ENCODE results near the gene PPP1R8. TPM values are rescaled to one million over a fixed set of nuclear protein-coding genes. Genes with fewer than 3 reads are reported as not detected.

The PPP1R8 gene
- total and polyA plus RNA-seq, 10 of the 15 experiments (the other 5 are each of a cell fraction or from before 2014, with no cell fraction given), result 10.2 to 77.0 (median 53.0) TPM

DNA sequence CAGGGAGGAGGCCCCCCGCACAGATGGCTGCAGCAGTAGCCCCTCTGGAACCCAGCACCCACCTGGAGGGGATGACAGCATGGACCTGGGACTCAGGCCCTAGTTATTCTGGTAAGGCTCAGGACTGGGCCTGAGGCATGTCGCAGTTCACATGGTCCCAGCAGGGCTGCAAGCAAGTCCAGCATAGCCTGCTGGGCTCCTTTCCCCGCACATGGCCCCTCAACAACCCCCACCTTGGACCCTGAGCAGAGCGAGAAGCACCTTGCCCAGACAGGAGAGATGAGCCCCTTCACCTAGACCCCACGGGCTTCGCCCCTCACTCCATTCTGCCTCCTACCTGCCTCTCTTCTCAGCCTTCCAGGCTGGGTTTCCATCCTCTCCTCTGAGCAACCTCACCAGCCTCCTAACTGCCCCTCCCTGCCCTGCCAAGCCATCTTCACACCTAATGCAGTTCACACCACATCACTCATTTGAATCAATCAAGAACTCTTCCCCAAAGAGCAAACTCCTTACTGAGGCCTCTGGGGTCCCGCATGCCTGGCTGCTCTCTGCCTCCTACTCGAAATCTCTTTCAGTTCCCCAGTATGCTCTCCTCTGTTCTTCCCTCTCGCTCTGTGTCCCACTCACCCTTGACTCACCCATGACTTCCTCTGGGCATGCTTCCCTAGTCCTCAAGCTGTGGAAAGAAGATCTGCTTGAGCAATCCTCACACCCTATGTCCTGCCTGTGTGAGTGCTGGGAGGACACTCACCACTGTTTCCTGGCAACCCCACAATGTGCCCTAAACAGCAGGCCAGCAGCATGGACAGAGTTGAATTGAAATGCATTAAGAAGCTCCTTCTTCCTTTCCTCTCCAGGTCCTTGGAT lies 32.3 kb downstream of the PPP1R8 start (continued):
- TF ChIP-seq NR2F1 (conservative IDR thresholded peaks at IDR 0.05) (peak; percentile 42; the same call in 1 of the 2 replicates), SUZ12 (IDR thresholded peaks at IDR 0.05; ENCODE audit: unreplicated experiment) (no peak), ATF7 (IDR thresholded peaks at IDR 0.05; ENCODE audit: low read depth) (peak; percentile 42; the same call in 1 of the 2 replicates), ZSCAN29 (IDR thresholded peaks at IDR 0.05) (no peak)
- TF ChIP-seq, protein P1, sequence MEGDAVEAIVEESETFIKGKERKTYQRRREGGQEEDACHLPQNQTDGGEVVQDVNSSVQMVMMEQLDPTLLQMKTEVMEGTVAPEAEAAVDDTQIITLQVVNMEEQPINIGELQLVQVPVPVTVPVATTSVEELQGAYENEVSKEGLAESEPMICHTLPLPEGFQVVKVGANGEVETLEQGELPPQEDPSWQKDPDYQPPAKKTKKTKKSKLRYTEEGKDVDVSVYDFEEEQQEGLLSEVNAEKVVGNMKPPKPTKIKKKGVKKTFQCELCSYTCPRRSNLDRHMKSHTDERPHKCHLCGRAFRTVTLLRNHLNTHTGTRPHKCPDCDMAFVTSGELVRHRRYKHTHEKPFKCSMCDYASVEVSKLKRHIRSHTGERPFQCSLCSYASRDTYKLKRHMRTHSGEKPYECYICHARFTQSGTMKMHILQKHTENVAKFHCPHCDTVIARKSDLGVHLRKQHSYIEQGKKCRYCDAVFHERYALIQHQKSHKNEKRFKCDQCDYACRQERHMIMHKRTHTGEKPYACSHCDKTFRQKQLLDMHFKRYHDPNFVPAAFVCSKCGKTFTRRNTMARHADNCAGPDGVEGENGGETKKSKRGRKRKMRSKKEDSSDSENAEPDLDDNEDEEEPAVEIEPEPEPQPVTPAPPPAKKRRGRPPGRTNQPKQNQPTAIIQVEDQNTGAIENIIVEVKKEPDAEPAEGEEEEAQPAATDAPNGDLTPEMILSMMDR (IDR thresholded peaks at IDR 0.05 in 2 of 3, conservative IDR thresholded peaks at IDR 0.05 in 1 of 3; ENCODE audit: control insufficient read depth in 2 of 3, extremely low read depth in 1 of 3, insufficient read depth in 1 of 3, low read depth in 3 of 3, low read length in 3 of 3), result no peak
- TF ChIP-seq, protein P2, sequence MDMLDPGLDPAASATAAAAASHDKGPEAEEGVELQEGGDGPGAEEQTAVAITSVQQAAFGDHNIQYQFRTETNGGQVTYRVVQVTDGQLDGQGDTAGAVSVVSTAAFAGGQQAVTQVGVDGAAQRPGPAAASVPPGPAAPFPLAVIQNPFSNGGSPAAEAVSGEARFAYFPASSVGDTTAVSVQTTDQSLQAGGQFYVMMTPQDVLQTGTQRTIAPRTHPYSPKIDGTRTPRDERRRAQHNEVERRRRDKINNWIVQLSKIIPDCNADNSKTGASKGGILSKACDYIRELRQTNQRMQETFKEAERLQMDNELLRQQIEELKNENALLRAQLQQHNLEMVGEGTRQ (IDR thresholded peaks at IDR 0.05; ENCODE audit: borderline replicate concordance, low read depth, low read length), result no peak

DNA sequence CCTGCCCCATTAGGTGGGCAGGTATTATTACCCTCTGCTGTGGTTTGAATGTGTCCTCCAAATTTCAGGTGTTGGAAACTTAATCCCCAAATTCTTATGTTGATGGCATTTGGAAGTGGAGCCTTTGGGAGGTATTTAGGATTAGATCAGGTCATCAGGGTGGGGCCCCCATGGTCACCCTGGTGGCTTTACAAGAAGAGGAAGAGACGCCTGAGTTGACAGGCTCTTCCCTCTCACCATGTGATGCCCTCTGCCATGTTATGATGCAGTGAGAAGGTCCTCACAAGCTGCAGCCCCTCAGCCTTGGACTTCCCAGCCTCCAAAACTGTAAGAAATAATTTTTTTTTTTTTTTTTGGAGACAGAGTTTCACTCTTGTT lies 32.9 kb downstream of the PPP1R8 start:
- ATAC-seq (peak; percentile 52), DNase-seq (ENCODE audit: low read depth, low spot score) (no peak), FAIRE-seq (no peak)
- BruUV-seq (replicated peaks), result no TSS peak
- Histone ChIP-seq H3K27me3 (replicated peaks in 1 of 2; ENCODE audit: control insufficient read depth in 2 of 2, insufficient read depth in 2 of 2, low read length in 1 of 2) (no peaks in the 10 kb centered on the region), H3K27ac (ENCODE audit: control insufficient read depth, insufficient read depth) (peak overlapping the region; percentile 76), H3K9ac (ENCODE audit: control insufficient read depth, insufficient read depth, low read length) (peak overlapping the region; percentile 41; the same call in 1 of the 2 replicates), H3K4me3 (peak overlapping the region; percentile 22; the same call in 1 of the 2 replicates), H3K9me3 (replicated peaks; ENCODE audit: control insufficient read depth, insufficient read depth, low read length) (no peaks in the 10 kb centered on the region; the same call in 2 of the 3 replicates), H2AFZ (ENCODE audit: control insufficient read depth, low read depth, low read length) (peak overlapping the region; percentile 73), H4K20me1 (ENCODE audit: control insufficient read depth, insufficient read depth) (no peaks in the 10 kb centered on the region), H3K4me1 (ENCODE audit: control insufficient read depth, insufficient read depth, low read length) (peaks cover 44% of the 10 kb centered on the region), H3K79me2 (ENCODE audit: control insufficient read depth, insufficient read depth, low read length) (no peaks in the 10 kb centered on the region), H3K36me3 (ENCODE audit: control insufficient read depth in 2 of 2, insufficient read depth in 2 of 2, low read length in 1 of 2) (no peaks in the 10 kb centered on the region), H3K4me2 (ENCODE audit: control insufficient read depth, insufficient read depth) (peak overlapping the region; percentile 82)
- in situ Hi-C loops (cut with MboI), result loop anchor here (5.0 kb wide), 2 partner anchors 114 to 224 kb away; partner anchors contain the start of gene EYA3
- TF ChIP-seq, protein P3, sequence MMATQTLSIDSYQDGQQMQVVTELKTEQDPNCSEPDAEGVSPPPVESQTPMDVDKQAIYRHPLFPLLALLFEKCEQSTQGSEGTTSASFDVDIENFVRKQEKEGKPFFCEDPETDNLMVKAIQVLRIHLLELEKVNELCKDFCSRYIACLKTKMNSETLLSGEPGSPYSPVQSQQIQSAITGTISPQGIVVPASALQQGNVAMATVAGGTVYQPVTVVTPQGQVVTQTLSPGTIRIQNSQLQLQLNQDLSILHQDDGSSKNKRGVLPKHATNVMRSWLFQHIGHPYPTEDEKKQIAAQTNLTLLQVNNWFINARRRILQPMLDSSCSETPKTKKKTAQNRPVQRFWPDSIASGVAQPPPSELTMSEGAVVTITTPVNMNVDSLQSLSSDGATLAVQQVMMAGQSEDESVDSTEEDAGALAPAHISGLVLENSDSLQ (IDR thresholded peaks at IDR 0.05), result no peak
- 0 out of 4 replicates have a peak, but pooled peaks of 1 of the 2 experiments have one; percentile 4 for TF ChIP-seq EP300 (IDR thresholded peaks at IDR 0.05; ENCODE audit: borderline replicate concordance in 1 of 2, control insufficient read depth in 1 of 2, low read depth in 2 of 2, low read length in 2 of 2)
- WGBS (ENCODE audit: insufficient coverage, insufficient replicate concordance, low lambda C conversion rate, missing lambda C conversion rate), result 38% methylated on average over 1 of the region's 1 CpG
- CTCF ChIA-PET, result interaction anchor here (0.6 to 1.8 kb wide), 5 partner anchors 25 to 345 kb away, joined by 3 to 6 read pairs (median 5); no protein-coding TSS in a partner anchor
- intact Hi-C loops (cut with micrococcal nuclease; ENCODE audit: unreplicated experiment), result loop anchor here (10.0 kb wide), 1 partner anchor 311 kb away; the partner anchor contains the start of gene PTAFR
- RAD21 ChIA-PET (ENCODE audit: unreplicated experiment), result interaction anchor here (0.7 to 1.4 kb wide), 9 partner anchors 11 to 225 kb away, joined by 3 to 5 read pairs (median 4); partner anchors contain the start of gene EYA3
- POLR2A ChIA-PET, result interaction anchor here (0.6 to 2.9 kb wide), 8 partner anchors 12 to 346 kb away, joined by 3 to 17 read pairs (median 6); no protein-coding TSS in a partner anchor
- SMC1A ChIA-PET (ENCODE audit: uncharacterized antibody, unreplicated experiment), result interaction anchor here (0.8 to 2.5 kb wide), 9 partner anchors 11 to 346 kb away, joined by 3 to 18 read pairs (median 5); no protein-coding TSS in a partner anchor
